H1 (cell line): ENCODE results near the gene USP24. TPM values are rescaled to one million over a fixed set of nuclear protein-coding genes. Genes with fewer than 3 reads are reported as not detected.

Experiments
- CTCF ChIA-PET: fragments of 300-600 bp; sonication (Branson Sonifier 250); formaldehyde crosslinking; loops from one replicate; lab custom pipeline; 2021; ENCODE audit not compliant: partially characterized antibody; lab: Charles Lee
- POLR2A ChIA-PET: fragments of 300-600 bp; sonication (Branson Sonifier 250); formaldehyde crosslinking; loops from one replicate; lab custom pipeline; 2021; ENCODE audit warnings: inconsistent platforms; ENCODE audit not compliant: partially characterized antibody; lab: Charles Lee
- DNase-seq, 2 experiments: peaks; one replicate each; pipeline versions ENCODE4 v3.0.0 to v3.0.0-alpha.2; 2010 to 2022; ENCODE audit warnings: low spot score in 2 of 2, low read depth in 1 of 2, mixed read lengths in 1 of 2
- FAIRE-seq: peaks from 2 replicates; lab custom pipeline; 2011; peaks lifted over from hg19 to GRCh38; lab: Jason Lieb, UNC
- H2AFZ ChIP-seq: 2 replicates; pipeline ENCODE4 v1.8.1; 2012; ENCODE audit warnings: low read length, inconsistent platforms
- H2AK5ac ChIP-seq: 2 replicates; pipeline ENCODE4 v1.6.1; 2013; ENCODE audit warnings: low read depth, low read length
- H2BK120ac ChIP-seq: replicated peaks from 2 replicates; pipeline ENCODE3; 2013; ENCODE audit warnings: low read depth, low read length, inconsistent platforms
- H2BK12ac ChIP-seq: 2 replicates; pipeline ENCODE4 v1.6.1; 2013; ENCODE audit warnings: low read depth, low read length
- H2BK15ac ChIP-seq: 2 replicates; pipeline ENCODE4 v1.6.1; 2013; ENCODE audit warnings: low read length
- H2BK20ac ChIP-seq: 2 replicates; pipeline ENCODE4 v1.6.1; 2013; ENCODE audit warnings: low read length
- H2BK5ac ChIP-seq: 2 replicates; pipeline ENCODE4 v1.6.1; 2013; ENCODE audit warnings: low read depth, low read length
- H3K14ac ChIP-seq: 2 replicates; pipeline ENCODE4 v1.6.1; 2013; ENCODE audit warnings: inconsistent platforms; ENCODE audit not compliant: insufficient read length
- H3K18ac ChIP-seq: 2 replicates; pipeline ENCODE4 v1.6.1; 2013; ENCODE audit warnings: low read length; ENCODE audit errors: extremely low read depth
- H3K23ac ChIP-seq: 2 replicates; pipeline ENCODE4 v1.6.1; 2013; ENCODE audit warnings: inconsistent platforms; ENCODE audit not compliant: insufficient read length
- H3K23me2 ChIP-seq: 2 replicates; pipeline ENCODE4 v1.6.1; 2013; ENCODE audit warnings: low read depth, low read length
- H3K27ac ChIP-seq: 2 replicates; pipeline ENCODE4 v1.6.1; 2011; ENCODE audit warnings: low read depth, low read length, inconsistent platforms
- H3K27me3 ChIP-seq, 4 experiments: replicated peaks in 1 of 4; 1 replicate in 1 of 4; 2 replicates in 3 of 4; pipeline versions ENCODE4 v1.6.1 to v1.8.1; 2011 to 2013; ENCODE audit warnings: low read length in 3 of 4, mild to moderate bottlenecking in 3 of 4, inconsistent platforms in 2 of 4, mixed read lengths in 2 of 4, moderate library complexity in 1 of 4; ENCODE audit not compliant: control insufficient read depth in 3 of 4, insufficient read depth in 3 of 4; ENCODE audit errors: extremely low read depth in 1 of 4
- H3K36me3 ChIP-seq, 4 experiments: 2 replicates each; pipeline versions ENCODE4 v1.6.1 to v1.8.1; 2011 to 2013; ENCODE audit warnings: mild to moderate bottlenecking in 4 of 4, low read length in 3 of 4, moderate library complexity in 2 of 4, control low read depth in 1 of 4, inconsistent platforms in 1 of 4; ENCODE audit not compliant: insufficient read depth in 4 of 4, control insufficient read depth in 2 of 4
- H3K4ac ChIP-seq: replicated peaks from 2 replicates; pipeline ENCODE3; 2013; ENCODE audit warnings: low read length, low read depth, mixed read lengths, inconsistent platforms; ENCODE audit not compliant: insufficient read length
- H3K4me1 ChIP-seq, 4 experiments: replicated peaks in 1 of 4; 1 replicate in 1 of 4; 2 replicates in 3 of 4; pipeline versions ENCODE4 v1.6.1 to v1.8.1; 2011 to 2013; ENCODE audit warnings: low read length in 3 of 4, inconsistent platforms in 2 of 4, mixed read lengths in 1 of 4; ENCODE audit not compliant: insufficient read depth in 4 of 4, control insufficient read depth in 3 of 4
- H3K4me2 ChIP-seq, 2 experiments: 2 replicates each; pipeline versions ENCODE4 v1.6.1 to v1.8.1; 2011 to 2013; ENCODE audit warnings: low read depth in 2 of 2, low read length in 2 of 2, control low read depth in 1 of 2, inconsistent platforms in 1 of 2, mild to moderate bottlenecking in 1 of 2; ENCODE audit not compliant: insufficient read depth in 1 of 2
- H3K4me3 ChIP-seq, 4 experiments: fragments of 200-600, 300-600 bp in 1 of 4; sonication (generic), shearing (Covaris generic), sonication (Bioruptor Twin) in 1 of 4; 2 replicates each; pipeline versions ENCODE4 v1.5.1 to v1.8.1; 2011 to 2016; ENCODE audit warnings: low read length in 4 of 4, low read depth in 3 of 4, control low read depth in 2 of 4, inconsistent platforms in 2 of 4, mild to moderate bottlenecking in 2 of 4, mixed read lengths in 1 of 4, moderate library complexity in 1 of 4; ENCODE audit not compliant: insufficient read depth in 2 of 4; ENCODE audit errors: extremely low read depth in 1 of 4
- H3K56ac ChIP-seq: replicated peaks from 2 replicates; pipeline ENCODE3; 2013; ENCODE audit warnings: low read depth, mild to moderate bottlenecking, mixed read lengths, low read length, inconsistent platforms; ENCODE audit not compliant: insufficient read length
- H3K79me1 ChIP-seq: 2 replicates; pipeline ENCODE4 v1.6.1; 2013; ENCODE audit warnings: low read depth, low read length, control low read depth
- H3K79me2 ChIP-seq, 2 experiments: 2 replicates each; pipeline versions ENCODE4 v1.6.1 to v1.8.1; 2012 to 2013; ENCODE audit warnings: low read length in 2 of 2, mild to moderate bottlenecking in 2 of 2, inconsistent platforms in 1 of 2; ENCODE audit not compliant: insufficient read depth in 2 of 2, control insufficient read depth in 1 of 2
- H3K9ac ChIP-seq, 4 experiments: replicated peaks in 1 of 4; 1 replicate in 1 of 4; 2 replicates in 3 of 4; pipeline versions ENCODE4 v1.6.1 to v1.8.1; 2011 to 2013; ENCODE audit warnings: low read depth in 3 of 4, low read length in 3 of 4, control low read depth in 2 of 4, mild to moderate bottlenecking in 2 of 4, moderate library complexity in 2 of 4, inconsistent platforms in 1 of 4; ENCODE audit errors: extremely low read depth in 1 of 4
- H3K9me3 ChIP-seq, 2 experiments: 2 replicates each; pipeline versions ENCODE4 v1.6.1 to v1.8.1; 2012 to 2013; ENCODE audit warnings: mild to moderate bottlenecking in 2 of 2, moderate library complexity in 2 of 2, control low read depth in 1 of 2, inconsistent platforms in 1 of 2, low read depth in 1 of 2, low read length in 1 of 2, mixed read lengths in 1 of 2; ENCODE audit not compliant: insufficient read depth in 2 of 2
- H4K20me1 ChIP-seq, 2 experiments: replicated peaks in 1 of 2; 2 replicates each; pipeline versions ENCODE3 to v1.8.1; 2011 to 2013; ENCODE audit warnings: inconsistent platforms in 2 of 2, low read length in 2 of 2, mild to moderate bottlenecking in 1 of 2; ENCODE audit not compliant: insufficient read depth in 2 of 2, control insufficient read depth in 1 of 2
- H4K5ac ChIP-seq: 2 replicates; pipeline ENCODE4 v1.6.1; 2013; ENCODE audit warnings: low read length, low read depth, mixed read lengths, inconsistent platforms; ENCODE audit not compliant: insufficient read length
- H4K8ac ChIP-seq: 2 replicates; pipeline ENCODE4 v1.8.0; 2013; ENCODE audit warnings: mild to moderate bottlenecking, moderate library complexity, low read length, inconsistent platforms; ENCODE audit not compliant: insufficient read depth; ENCODE audit errors: extremely low read depth
- H4K91ac ChIP-seq: replicated peaks from 2 replicates; pipeline ENCODE3; 2013; ENCODE audit warnings: low read length, mixed read lengths, inconsistent platforms; ENCODE audit not compliant: insufficient read length
- ASH2L ChIP-seq: fragments of 200-600, 300-600 bp; sonication (generic); IDR thresholded peaks from one replicate; pipeline ENCODE4 v1.7.1; 2017; ENCODE audit warnings: low read length
- CBX5 ChIP-seq: fragments of 300-800, 300-1000 bp; sonication (generic); IDR thresholded peaks from 2 replicates; pipeline ENCODE4 v1.7.1; 2016; ENCODE audit warnings: antibody characterized with exemption, low read length, low read depth
- CTBP2 ChIP-seq: IDR thresholded peaks from 2 replicates; pipeline ENCODE4 v1.7.0; 2011; ENCODE audit warnings: borderline replicate concordance, mild to moderate bottlenecking, moderate library complexity, mixed read lengths, low read length; ENCODE audit not compliant: insufficient read depth, insufficient read length
- EZH2 ChIP-seq: fragments of 200-600 bp; sonication (generic); IDR thresholded peaks from 2 replicates; pipeline ENCODE4 v1.7.1; 2012; ENCODE audit warnings: low read depth, mild to moderate bottlenecking, moderate library complexity, low read length, inconsistent platforms; ENCODE audit not compliant: severe bottlenecking
- HDAC2 ChIP-seq, 2 experiments: fragments of 300-600 bp in 1 of 2; sonication (generic) in 1 of 2; IDR thresholded peaks; 2 replicates each; pipeline ENCODE4 v1.6.1; 2011 to 2012; ENCODE audit warnings: low read depth in 2 of 2, low read length in 2 of 2, mild to moderate bottlenecking in 2 of 2, moderate library complexity in 2 of 2, borderline replicate concordance in 1 of 2, inconsistent platforms in 1 of 2
- NANOG ChIP-seq: IDR thresholded peaks from 2 replicates; pipeline ENCODE4 v1.6.1; 2011; ENCODE audit warnings: low read length, low read depth, mild to moderate bottlenecking, inconsistent platforms; ENCODE audit not compliant: insufficient read depth, poor library complexity, severe bottlenecking
- SP4 ChIP-seq: IDR thresholded peaks from 2 replicates; pipeline ENCODE4 v1.6.1; 2012; ENCODE audit warnings: low read length, inconsistent platforms
- TCF12 ChIP-seq: IDR thresholded peaks from 2 replicates; pipeline ENCODE4 v1.6.1; 2011; ENCODE audit warnings: low read depth, mild to moderate bottlenecking, low read length
- WGBS, 2 experiments: shearing (Covaris generic) in 1 of 2; methylation state at CpG; one replicate each; pipeline versions ENCODE4 v1.1.6 to v1.1.7; 2013 to 2015; ENCODE audit warnings: low lambda C conversion rate in 2 of 2, mixed read lengths in 2 of 2, inconsistent platforms in 1 of 2, low coverage in 1 of 2, missing lambda C conversion rate in 1 of 2; ENCODE audit not compliant: insufficient replicate concordance in 2 of 2, insufficient coverage in 1 of 2, insufficient read length in 1 of 2; ENCODE audit errors: extremely low coverage in 1 of 2, missing lambda C conversion rate in 1 of 2; 5-methylcytosine and 5-hydroxymethylcytosine counted together
- polyA plus RNA-seq, 7 experiments: library from polyadenylated mRNA; depleted of rRNA in 3 of 7; stranded (reverse) in 5 of 7; unstranded in 2 of 7; fragments of >200 nt in 5 of 7; fragments of 200-250 nt in 2 of 7; gene quantifications; 1 replicate in 5 of 7; 2 replicates in 1 of 7; 4 replicates in 1 of 7; pipeline versions ENCODE4 v1.2.1 to v1.2.3, GENCODE V29; 2011 to 2013; ENCODE audit warnings: missing spikeins in 2 of 7, mixed read lengths in 2 of 7
- total RNA-seq: library from RNA; stranded (reverse); fragmentation: NEBNext Ultra II Directional; extraction: Animal tissue kit (Norgen Biotek cat#: 25700); gene quantifications from 2 replicates; pipeline ENCODE4 v1.2.1, GENCODE V29; 2021

The USP24 gene
- total and polyA plus RNA-seq, 2 of the 8 experiments (the other 6 are each of a cell fraction or from before 2014, with no cell fraction given), result 11.1 to 34.6 TPM

DNA sequence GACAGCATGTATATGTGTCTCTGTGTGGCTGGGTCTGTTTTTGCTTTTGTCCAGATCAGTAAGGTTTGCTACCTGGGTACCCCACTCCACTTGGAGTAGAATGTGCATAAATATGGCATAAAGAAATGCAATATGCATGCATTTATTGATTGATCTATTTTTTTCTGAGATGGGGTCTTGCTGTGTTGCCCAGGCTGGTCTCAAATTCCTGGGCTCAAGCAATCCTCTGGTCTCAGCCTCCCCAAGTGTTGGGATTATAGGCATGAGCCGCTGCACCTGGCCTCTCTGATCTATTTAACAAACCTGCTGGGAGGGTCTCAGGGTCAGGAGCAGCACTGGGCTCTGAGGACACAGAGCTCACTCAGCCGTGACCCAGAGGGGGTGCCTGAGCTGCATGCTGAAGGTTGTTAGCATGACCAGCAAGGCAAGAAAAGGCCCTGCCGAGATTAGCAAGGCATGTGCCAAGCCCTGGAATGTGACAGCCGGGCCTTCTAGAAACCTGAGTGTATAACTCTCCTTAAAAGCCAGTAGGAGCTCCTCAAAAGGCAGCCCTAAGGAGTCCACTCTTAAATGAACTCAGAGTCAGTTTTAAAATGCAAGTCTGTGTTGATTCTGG lies 153.3 kb downstream of the USP24 start:
- no peak overlapping the region for H2BK15ac ChIP-seq
- H4K91ac ChIP-seq, result no peak overlapping the region
- H4K5ac ChIP-seq, result no peak overlapping the region
- H3K23me2 ChIP-seq, result no peaks in the 10 kb centered on the region
- peaks cover 4% of the 10 kb centered on the region; the same call in 1 of the 2 replicates for H3K79me1 ChIP-seq
- DNase-seq (no peak), FAIRE-seq (no peak)
- H2BK12ac ChIP-seq, result no peak overlapping the region
- H3K9me3 ChIP-seq, result no peaks in the 10 kb centered on the region
- no peak overlapping the region for H3K56ac ChIP-seq
- H2BK120ac ChIP-seq, result no peak overlapping the region
- TF ChIP-seq TCF12, result no peak
- TF ChIP-seq NANOG, result no peak
- no peak for TF ChIP-seq CTBP2
- no peak for TF ChIP-seq EZH2
- TF ChIP-seq ASH2L, result no peak
- TF ChIP-seq CBX5, result no peak
- TF ChIP-seq HDAC2 (IDR thresholded peaks at IDR 0.05; ENCODE audit: borderline replicate concordance in 1 of 2, low read depth in 2 of 2, low read length in 2 of 2), result no peak
- TF ChIP-seq SP4, result no peak
- no peak overlapping the region for H3K4me2 ChIP-seq
- H3K18ac ChIP-seq, result no peak overlapping the region
- no peak overlapping the region for H2AFZ ChIP-seq
- H4K8ac ChIP-seq, result no peak overlapping the region
- no peaks in the 10 kb centered on the region for H3K4me1 ChIP-seq
- H3K9ac ChIP-seq, result no peak overlapping the region
- no peak overlapping the region for H3K4ac ChIP-seq
- no peaks in the 10 kb centered on the region for H3K27me3 ChIP-seq
- H3K27ac ChIP-seq, result no peak overlapping the region
- POLR2A ChIA-PET, result no interaction called here
- peaks cover 0 to 12% (median 3%) of the 10 kb centered on the region in 4 experiments; a peak in 5 of 8 replicates for H3K36me3 ChIP-seq
- no peak overlapping the region for H3K23ac ChIP-seq
- H3K79me2 ChIP-seq, result no peaks in the 10 kb centered on the region
- H2BK5ac ChIP-seq, result no peak overlapping the region
- H4K20me1 ChIP-seq, result peaks cover 1 to 19% of the 10 kb centered on the region in 2 experiments
- H3K14ac ChIP-seq, result no peak overlapping the region
- H3K4me3 ChIP-seq, result no peak overlapping the region
- no peak overlapping the region for H2BK20ac ChIP-seq
- H2AK5ac ChIP-seq, result no peak overlapping the region
- WGBS, 2 experiments, result 93% methylated on average over 4 of the region's 4 CpGs; no CpG with 5 or more reads in 1 of the 2 experiments
- CTCF ChIA-PET, result interaction anchor here (1.9 to 2.4 kb wide), 2 partner anchors 9 to 12 kb away, joined by 9 to 12 read pairs; no protein-coding TSS in a partner anchor
